Keratinocyte (primary cell): Measurements from ENCODE around the gene TENM4. TPM values are rescaled to one million over a fixed set of nuclear protein-coding genes. Genes with fewer than 3 reads are reported as not detected.

Experiments used
- DNase-seq: peaks from one replicate; pipeline ENCODE4 v3.0.0-alpha.2; 2011; ENCODE audit warnings: low read depth, missing footprints, low spot score
- FAIRE-seq: peaks from 2 replicates; lab custom pipeline; 2011; peaks lifted over from hg19 to GRCh38; lab: Jason Lieb, UNC
- H2AFZ ChIP-seq: 2 replicates; pipeline ENCODE4 v1.6.0; 2012; ENCODE audit warnings: low read length, control low read depth, inconsistent platforms; ENCODE audit not compliant: control insufficient read depth
- H3K27ac ChIP-seq: 2 replicates; pipeline ENCODE4 v1.5.1; 2011; ENCODE audit warnings: low read length; ENCODE audit not compliant: control insufficient read depth, insufficient read depth
- H3K27me3 ChIP-seq: 3 replicates; pipeline ENCODE4 v1.6.0; 2011; ENCODE audit warnings: low read length; ENCODE audit not compliant: control insufficient read depth, insufficient read depth; ENCODE audit errors: extremely low read depth
- H3K36me3 ChIP-seq, 2 experiments: 2 replicates in 1 of 2; 3 replicates in 1 of 2; pipeline ENCODE4 v1.5.1; 2011; ENCODE audit warnings: low read length in 2 of 2, mild to moderate bottlenecking in 1 of 2; ENCODE audit not compliant: control insufficient read depth in 2 of 2, insufficient read depth in 2 of 2; ENCODE audit errors: extremely low read depth in 1 of 2
- H3K4me1 ChIP-seq: 3 replicates; pipeline ENCODE4 v1.5.1; 2011; ENCODE audit warnings: low read length; ENCODE audit not compliant: control insufficient read depth, insufficient read depth; ENCODE audit errors: extremely low read depth
- H3K4me2 ChIP-seq: 3 replicates; pipeline ENCODE4 v1.6.0; 2011; ENCODE audit warnings: low read depth, low read length; ENCODE audit not compliant: control insufficient read depth, insufficient read depth; ENCODE audit errors: extremely low read depth
- H3K4me3 ChIP-seq, 3 experiments: fragments of 200-600 bp in 1 of 3; sonication (generic) in 1 of 3; 2 replicates in 2 of 3; 3 replicates in 1 of 3; pipeline ENCODE4 v1.5.1; 2011 to 2016; ENCODE audit warnings: low read length in 3 of 3, mild to moderate bottlenecking in 3 of 3, control low read depth in 2 of 3, inconsistent platforms in 1 of 3, low read depth in 1 of 3, mixed read lengths in 1 of 3, mixed run types in 1 of 3, moderate library complexity in 1 of 3; ENCODE audit not compliant: control insufficient read depth in 2 of 3, insufficient read depth in 2 of 3; ENCODE audit errors: extremely low read depth in 1 of 3
- H3K79me2 ChIP-seq: 2 replicates; pipeline ENCODE4 v1.6.0; 2012; ENCODE audit warnings: low read length; ENCODE audit not compliant: control insufficient read depth, insufficient read depth
- H3K9ac ChIP-seq: 3 replicates; pipeline ENCODE4 v1.6.0; 2011; ENCODE audit warnings: low read length; ENCODE audit not compliant: control insufficient read depth, insufficient read depth; ENCODE audit errors: extremely low read depth
- H3K9me1 ChIP-seq: 3 replicates; pipeline ENCODE4 v1.6.0; 2011; ENCODE audit warnings: low read length; ENCODE audit not compliant: control insufficient read depth, insufficient read depth; ENCODE audit errors: extremely low read depth
- H3K9me3 ChIP-seq: 2 replicates; pipeline ENCODE4 v1.5.1; 2012; ENCODE audit warnings: low read depth, low read length; ENCODE audit not compliant: control insufficient read depth
- H4K20me1 ChIP-seq: 3 replicates; pipeline ENCODE4 v1.6.0; 2011; ENCODE audit warnings: low read length; ENCODE audit not compliant: control insufficient read depth, insufficient read depth; ENCODE audit errors: extremely low read depth
- CTCF ChIP-seq, 3 experiments: IDR thresholded peaks in 1 of 3; conservative IDR thresholded peaks in 1 of 3; optimal IDR thresholded peaks in 1 of 3; 2 replicates in 2 of 3; 3 replicates in 1 of 3; pipeline versions ENCODE3 to v1.5.1; 2011; ENCODE audit warnings: low read length in 3 of 3, mild to moderate bottlenecking in 3 of 3, moderate library complexity in 2 of 3, control low read depth in 1 of 3, inconsistent platforms in 1 of 3; ENCODE audit not compliant: insufficient read depth in 2 of 3; ENCODE audit errors: extremely low read depth in 1 of 3
- EZH2 ChIP-seq: IDR thresholded peaks from one replicate; pipeline ENCODE4 v1.6.1; 2012; ENCODE audit warnings: inconsistent platforms, mild to moderate bottlenecking, low read length, moderate library complexity
- dilution Hi-C: fragments of 300-500 bp; cut with MboI; formaldehyde crosslinking; loops from one replicate; pipeline ENCODE4 v1.7.0; 2020; ENCODE audit warnings: low sequenced_read_pairs; ENCODE audit not compliant: extremely low pct_ligation_motif_present
- polyA plus RNA-seq, 5 experiments: library from polyadenylated mRNA; depleted of rRNA in 3 of 5; stranded (reverse) in 3 of 5; stranded (forward) in 1 of 5; unstranded in 1 of 5; fragments of >200 nt; gene quantifications; 1 replicate in 1 of 5; 2 replicates in 3 of 5; 3 replicates in 1 of 5; pipeline versions ENCODE4 v1.2.1 to v1.2.3, GENCODE V29; 2011 to 2012; ENCODE audit warnings: missing spikeins in 2 of 5, low read depth in 1 of 5, low replicate concordance in 1 of 5

TENM4 gene
- polyA plus RNA-seq, 1 donor (not counting 4 experiments of a cell fraction or from before 2014, with no cell fraction given): 3.5 TPM

- FAIRE-seq: no peak
- H3K4me3 ChIP-seq: no peak overlapping the region
- dilution Hi-C loops: no loop called here
- H3K27ac ChIP-seq: no peak overlapping the region
- no peaks in the 10 kb centered on the region for H3K9me1 ChIP-seq
- H2AFZ ChIP-seq: no peak overlapping the region
- no peaks in the 10 kb centered on the region for H3K9me3 ChIP-seq
- no peak overlapping the region for H3K4me2 ChIP-seq
- no peaks in the 10 kb centered on the region for H4K20me1 ChIP-seq
- no peak overlapping the region for H3K9ac ChIP-seq
- TF ChIP-seq CTCF (optimal IDR thresholded peaks at IDR 0.05 in 1 of 3, IDR thresholded peaks at IDR 0.05 in 1 of 3, conservative IDR thresholded peaks at IDR 0.05 in 1 of 3; ENCODE audit: extremely low read depth in 1 of 3, insufficient read depth in 2 of 3, low read length in 3 of 3) (no peak), EZH2 (no peak)
- H3K79me2 ChIP-seq: peaks cover 15% of the 10 kb centered on the region
- no peak for DNase-seq
- H3K27me3 ChIP-seq: no peaks in the 10 kb centered on the region
- H3K36me3 ChIP-seq: no peaks in the 10 kb centered on the region
- peaks cover 25% of the 10 kb centered on the region for H3K4me1 ChIP-seq
Measured at GRCh38 chr11:79367844-79368243, 73.0 kb downstream of the TENM4 start.

GRCh38 chr11:79366218-79366617 is 74.6 kb downstream of the TENM4 start:
- no peaks in the 10 kb centered on the region for H3K9me3 ChIP-seq
- no peak overlapping the region for H3K27ac ChIP-seq
- H3K4me2 ChIP-seq: no peak overlapping the region
- no peak for DNase-seq
- no peak for FAIRE-seq
- H3K79me2 ChIP-seq: peaks cover 12% of the 10 kb centered on the region
- no peaks in the 10 kb centered on the region for H3K27me3 ChIP-seq
- H3K9me1 ChIP-seq: no peaks in the 10 kb centered on the region
- H3K4me1 ChIP-seq: peaks cover 20% of the 10 kb centered on the region
- no peaks in the 10 kb centered on the region for H4K20me1 ChIP-seq
- H3K36me3 ChIP-seq: no peaks in the 10 kb centered on the region
- H3K4me3 ChIP-seq: no peak overlapping the region
- dilution Hi-C loops: no loop called here
- no peak overlapping the region for H3K9ac ChIP-seq
- H2AFZ ChIP-seq: no peak overlapping the region
- TF ChIP-seq CTCF (optimal IDR thresholded peaks at IDR 0.05 in 1 of 3, IDR thresholded peaks at IDR 0.05 in 1 of 3, conservative IDR thresholded peaks at IDR 0.05 in 1 of 3; ENCODE audit: extremely low read depth in 1 of 3, insufficient read depth in 2 of 3, low read length in 3 of 3) (no peak), EZH2 (no peak)
